ENCODE measurements around the gene CKMT2.

Gene CKMT2

DNA sequence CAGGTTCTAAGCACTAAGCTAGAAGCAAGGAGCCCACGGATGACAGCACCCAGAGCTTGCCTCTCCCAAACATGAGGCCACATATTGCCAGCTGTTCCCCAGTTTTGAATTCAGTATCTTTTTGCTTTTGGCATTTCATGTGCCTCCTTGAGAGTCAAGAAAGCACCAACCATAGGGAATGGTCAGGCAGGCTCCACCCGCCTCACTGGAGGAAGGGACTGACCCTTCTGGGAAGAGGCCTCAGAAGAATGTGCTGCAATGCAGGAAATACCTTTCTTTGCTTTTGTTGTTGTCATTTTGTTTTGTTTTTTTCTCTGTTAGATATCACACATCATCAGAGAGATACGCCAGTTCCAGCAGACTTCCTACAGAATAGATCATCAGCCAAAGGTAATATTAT is 13.7 kb upstream of the CKMT2 start:
- no peak for DNase-seq

DNA sequence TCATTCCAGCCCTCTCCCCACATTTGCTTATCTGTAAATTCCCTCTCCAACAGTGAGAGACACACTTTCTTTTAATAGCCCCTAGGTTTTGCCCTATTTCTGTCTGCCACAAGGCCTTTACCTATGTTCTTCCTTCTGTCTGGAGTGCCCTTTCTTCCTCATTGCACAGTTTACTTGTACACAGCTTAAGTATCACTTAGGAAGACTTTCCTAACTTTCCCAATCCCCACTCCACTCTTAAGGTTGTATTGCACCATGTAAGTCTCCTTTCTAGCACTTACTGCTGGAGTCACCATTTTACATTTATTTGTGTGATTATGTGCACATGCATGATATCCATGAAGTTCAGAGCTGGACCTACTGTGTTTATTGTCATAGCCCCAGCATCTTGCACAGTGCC is 10.8 kb upstream of the CKMT2 start:
- no peak for DNase-seq

- DNase-seq, result no peak
Measured at GRCh38 chr5:81225463-81225862, 7.7 kb upstream of the CKMT2 start.

- DNase-seq, result no peak
Measured at GRCh38 chr5:81226286-81226685, 6.8 kb upstream of the CKMT2 start.

DNA sequence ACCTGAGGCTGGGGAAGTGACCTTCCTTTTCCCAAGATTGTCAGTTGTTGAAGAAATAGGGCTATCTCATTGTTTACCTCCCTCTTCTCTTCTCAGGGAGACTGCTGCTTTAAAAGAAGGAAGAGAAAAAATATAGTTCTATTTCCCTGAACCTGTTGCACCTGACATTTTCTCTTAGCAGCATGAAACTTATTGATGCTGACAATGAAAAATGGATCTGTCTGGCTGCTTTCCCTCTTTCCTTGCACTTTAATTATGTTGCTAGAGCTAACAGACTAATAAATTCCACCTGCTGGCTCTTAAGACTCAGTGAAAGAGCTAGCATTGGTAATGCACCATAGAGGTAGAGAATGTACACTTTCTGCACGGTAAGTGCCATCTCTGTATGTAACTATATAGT is 6.2 kb upstream of the CKMT2 start:
- no peak for DNase-seq

DNA sequence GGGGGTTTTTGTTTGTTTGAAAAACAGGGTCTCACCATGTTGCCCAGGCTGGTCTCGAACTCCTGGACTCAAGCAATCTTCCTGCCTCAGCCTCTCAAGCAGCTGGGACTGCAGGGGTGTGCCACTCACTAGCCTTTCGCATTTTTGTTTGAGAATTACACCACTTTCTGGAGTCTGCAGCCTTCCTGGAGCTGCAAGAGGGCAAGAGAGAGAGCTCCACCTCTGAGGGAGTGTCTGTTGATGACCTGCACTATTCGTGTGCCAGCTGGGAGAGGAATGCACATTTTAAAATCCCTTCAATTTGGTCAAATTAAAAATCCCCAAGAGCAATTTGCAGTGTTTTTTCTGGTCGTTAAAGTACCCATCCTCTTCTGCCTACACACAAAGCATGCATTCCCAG is 5.0 kb upstream of the CKMT2 start:
- DNase-seq, result no peak

- DNase-seq, result no peak
Measured at GRCh38 chr5:81230416-81230815, 2.7 kb upstream of the CKMT2 start.

GRCh38 chr5:81232464-81233079 is 550 bp upstream of the CKMT2 start:
- no peak for DNase-seq

DNA sequence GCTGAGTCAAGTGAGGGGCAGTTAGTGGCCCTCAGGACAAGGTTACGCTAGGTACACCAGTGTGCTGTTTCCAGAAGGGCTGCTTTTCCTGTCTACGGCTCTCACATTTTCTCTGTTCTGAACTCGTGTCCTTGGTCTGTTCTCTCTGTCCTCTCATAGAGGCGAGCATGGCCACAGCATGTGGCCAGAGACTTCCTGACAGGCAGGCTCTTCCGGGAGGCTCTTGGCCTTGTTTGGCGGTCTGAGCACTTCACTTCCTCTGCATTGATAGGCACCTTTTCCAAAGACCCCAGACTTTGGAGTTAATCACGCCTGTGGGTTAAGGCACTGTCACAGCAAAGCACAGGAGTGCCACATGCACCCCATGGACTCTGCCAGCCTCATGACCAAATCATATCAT is 1.2 kb downstream of the CKMT2 start:
- no peak for DNase-seq

DNA sequence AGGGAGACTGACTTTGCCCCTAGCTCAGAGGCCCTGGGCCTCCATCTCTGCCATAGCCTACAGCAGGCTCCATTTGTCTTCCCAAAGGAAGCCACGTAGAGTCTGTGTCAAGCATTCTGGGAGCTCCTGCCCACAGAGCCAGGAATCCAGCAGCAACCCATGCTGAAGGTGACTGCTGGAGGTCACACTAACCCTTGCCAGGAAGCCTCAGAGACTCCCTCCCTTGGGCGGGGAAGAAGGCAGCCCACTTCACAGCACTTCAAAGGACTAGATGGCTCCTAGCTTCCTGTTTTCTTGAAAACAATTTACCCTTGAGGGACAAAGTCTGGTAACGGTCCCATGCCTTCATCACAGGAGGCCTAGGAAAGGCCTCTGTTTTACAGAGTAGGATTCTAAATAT is 1.7 kb downstream of the CKMT2 start:
- no peak for DNase-seq

- DNase-seq, result no peak
Measured at GRCh38 chr5:81235287-81236072, 2.4 kb downstream of the CKMT2 start.

DNA sequence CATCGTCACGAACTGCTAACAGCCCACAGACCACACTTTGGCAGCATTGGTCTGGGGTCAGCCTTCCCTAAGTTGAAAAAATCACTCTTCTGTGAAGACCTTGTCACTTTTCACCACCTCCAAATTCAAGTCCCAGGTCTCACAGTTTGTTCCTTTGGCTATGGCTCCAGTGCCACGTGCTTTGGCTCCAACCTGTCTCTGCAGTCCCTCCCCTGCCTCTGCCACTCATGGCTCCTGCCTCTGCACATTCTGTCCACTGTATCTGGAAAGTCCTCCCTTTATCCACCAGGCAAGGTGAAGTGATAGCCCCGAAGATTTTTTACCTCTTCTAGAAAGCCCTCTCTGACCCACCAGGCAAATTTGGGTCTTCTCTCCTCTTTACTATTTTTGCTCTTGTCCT is 5.3 kb downstream of the CKMT2 start:
- no peak for DNase-seq

DNA sequence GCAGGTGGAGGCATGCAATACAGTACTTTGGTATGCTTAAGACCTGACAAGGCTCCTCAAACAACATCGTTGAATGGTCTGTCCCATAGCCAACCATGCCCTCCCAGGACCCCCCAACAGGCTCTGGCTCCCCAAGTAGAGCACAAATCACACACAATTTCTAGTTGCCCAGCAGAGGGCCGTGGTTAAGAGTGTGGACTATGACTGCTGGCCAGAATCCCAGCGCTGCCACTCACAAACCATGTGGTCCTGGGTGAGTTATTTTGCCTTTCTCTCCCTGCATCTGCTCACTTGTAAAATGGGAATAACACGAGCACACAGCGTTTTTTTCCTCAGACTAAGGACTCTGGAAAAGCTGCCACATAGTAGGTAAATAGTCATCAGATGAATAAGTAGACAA is 6.5 kb downstream of the CKMT2 start:
- no peak for DNase-seq

DNA sequence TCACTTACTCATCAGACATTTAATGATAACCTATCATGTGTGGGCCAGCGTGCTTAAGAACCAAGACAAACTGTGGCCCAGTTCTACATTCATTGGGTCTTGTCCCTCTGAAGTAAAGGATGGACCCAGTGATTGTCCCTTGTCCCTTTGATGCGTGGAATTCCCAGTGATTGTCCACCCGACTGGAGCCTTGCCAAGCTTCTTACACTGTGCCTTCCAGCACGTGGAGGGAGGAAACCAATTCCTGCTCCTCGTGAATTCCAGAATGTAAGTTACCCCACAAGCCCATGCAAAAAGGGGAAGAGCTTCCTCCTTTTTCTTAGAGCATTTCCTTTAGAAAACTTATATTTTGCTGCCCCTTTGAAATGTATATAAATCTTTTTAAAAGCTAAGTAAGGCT is 7.9 kb downstream of the CKMT2 start:
- no peak for DNase-seq

DNA sequence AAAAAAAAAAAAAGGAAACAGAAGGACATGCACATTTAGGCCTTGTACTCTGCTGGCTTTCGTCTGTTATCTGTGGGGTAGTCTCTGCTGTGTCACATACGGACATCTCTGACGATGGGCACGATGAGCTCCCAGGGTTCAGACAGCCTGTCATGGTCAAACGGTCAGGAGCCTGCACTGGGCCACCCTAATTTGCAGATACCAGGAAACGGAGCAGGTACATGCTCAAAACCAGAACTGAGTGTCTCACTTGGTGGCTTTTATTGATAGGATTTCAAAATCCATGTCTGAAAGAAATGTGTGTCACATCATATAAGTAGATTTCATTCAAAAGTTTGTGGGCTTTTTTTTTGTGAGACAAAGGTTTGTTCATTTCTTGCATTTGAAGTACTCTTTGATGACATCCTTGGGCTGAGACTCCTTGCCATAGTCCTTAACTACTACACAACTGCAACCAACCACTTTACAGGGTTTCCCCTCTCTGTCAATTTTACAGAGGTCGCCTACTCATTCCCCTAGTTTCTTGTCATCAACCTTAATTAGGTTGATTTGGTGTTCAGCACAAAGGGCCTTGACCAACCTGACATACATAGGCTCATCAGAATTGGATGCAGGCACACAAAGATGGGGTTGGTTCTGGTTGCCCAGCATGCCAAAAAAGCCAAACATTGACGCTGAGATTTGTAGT is 9.0 kb downstream of the CKMT2 start:
- DNase-seq, result no peak

DNA sequence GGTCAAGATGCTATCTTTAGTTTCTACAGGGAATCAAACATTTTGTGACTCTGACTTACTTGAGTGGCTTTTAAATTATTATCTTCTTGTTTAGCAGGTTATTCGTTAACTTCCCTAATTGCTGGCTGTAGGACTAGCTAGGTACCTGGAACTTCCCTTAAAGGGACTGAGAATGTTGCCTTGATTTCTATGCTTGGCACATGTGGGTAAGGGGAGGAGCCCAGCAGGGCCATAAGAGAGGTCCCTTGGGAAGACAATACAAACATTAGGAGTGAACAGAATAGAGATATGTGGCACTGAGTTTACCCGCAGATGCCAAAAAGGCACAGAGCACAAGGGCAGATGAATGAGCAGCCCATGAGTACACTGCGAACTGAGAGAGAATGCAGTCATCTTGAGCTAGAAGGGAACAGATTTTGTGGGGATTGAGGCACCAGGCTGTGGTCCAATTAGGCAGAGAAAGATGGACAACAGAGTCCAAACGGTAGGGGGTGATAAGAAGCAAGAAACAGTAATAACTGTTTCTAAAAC is 9.8 kb downstream of the CKMT2 start:
- DNase-seq, result no peak

- DNase-seq, result no peak
Measured at GRCh38 chr5:81244451-81244850, 11.3 kb downstream of the CKMT2 start.

GRCh38 chr5:81245871-81246235 is 12.7 kb downstream of the CKMT2 start:
- no peak for DNase-seq

GRCh38 chr5:81246697-81247096 is 13.6 kb downstream of the CKMT2 start:
- no peak for DNase-seq

DNA sequence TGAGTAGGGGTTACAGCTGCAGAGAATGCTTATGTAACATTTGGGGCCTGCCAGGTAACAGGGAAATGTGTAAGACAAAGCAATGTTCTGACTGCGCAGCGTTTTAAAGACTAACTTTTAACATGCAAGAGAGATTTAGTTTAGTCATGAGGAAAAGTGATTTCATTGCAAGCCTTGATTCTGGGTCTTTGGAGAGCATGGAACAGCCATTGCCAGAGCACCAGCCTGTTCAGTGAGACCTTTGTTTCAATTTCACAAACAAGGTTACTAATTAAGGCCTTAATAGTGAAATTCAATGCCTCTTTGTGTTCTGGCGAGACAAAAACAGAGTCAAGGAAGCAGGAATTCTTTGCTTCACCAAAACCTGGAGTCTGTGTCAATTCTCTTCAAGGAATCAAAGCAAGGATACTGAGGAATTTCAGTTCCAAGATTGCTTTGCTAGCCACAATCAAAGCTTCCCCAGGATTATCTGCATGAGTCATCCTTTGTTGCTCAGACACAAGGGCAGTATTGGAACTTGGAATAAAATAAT is 14.4 kb downstream of the CKMT2 start:
- no peak for DNase-seq

- DNase-seq, result no peak
Measured at GRCh38 chr5:81249240-81249639, 16.1 kb downstream of the CKMT2 start.

- no peak for DNase-seq
Measured at GRCh38 chr5:81250004-81250403, 16.9 kb downstream of the CKMT2 start.

DNA sequence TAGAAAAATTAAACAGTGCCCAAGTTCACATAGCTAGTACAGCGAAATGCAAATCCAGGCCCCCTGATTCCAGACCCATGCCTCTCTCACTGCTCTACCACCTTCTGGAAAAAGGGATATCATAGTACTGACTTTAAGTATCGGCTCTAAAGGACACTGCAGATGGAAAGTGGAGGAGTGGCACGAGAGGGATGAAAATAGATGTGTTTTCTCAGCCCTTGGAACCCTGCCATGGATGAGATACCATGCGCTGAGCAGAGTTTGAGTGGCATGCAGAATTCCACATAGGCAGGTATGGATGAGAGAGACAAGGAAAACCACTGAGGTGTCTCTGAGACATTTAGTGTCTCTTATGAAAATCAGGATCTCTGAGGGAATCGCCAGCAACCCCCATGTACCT is 18.8 kb downstream of the CKMT2 start:
- DNase-seq, result no peak

- DNase-seq, result no peak
Measured at GRCh38 chr5:81252904-81253303, 19.8 kb downstream of the CKMT2 start.

Data from activated T-cell treated with anti-CD3 and anti-CD28 coated beads, Interleukin-2, amount 50 U/mL, for 48 hours (primary cell).